GM12873 (cell line): Measurements from ENCODE around the gene DGKB.

Source experiments
- TF ChIP-seq, protein P1 (sequence below): IDR thresholded peaks from 2 replicates; pipeline ENCODE4 v1.5.1; 2012; ENCODE audit warnings: low read depth, mild to moderate bottlenecking, moderate library complexity, low read length, control low read depth; ENCODE audit not compliant: insufficient read depth; ENCODE audit errors: missing control alignments

Gene DGKB

DNA sequence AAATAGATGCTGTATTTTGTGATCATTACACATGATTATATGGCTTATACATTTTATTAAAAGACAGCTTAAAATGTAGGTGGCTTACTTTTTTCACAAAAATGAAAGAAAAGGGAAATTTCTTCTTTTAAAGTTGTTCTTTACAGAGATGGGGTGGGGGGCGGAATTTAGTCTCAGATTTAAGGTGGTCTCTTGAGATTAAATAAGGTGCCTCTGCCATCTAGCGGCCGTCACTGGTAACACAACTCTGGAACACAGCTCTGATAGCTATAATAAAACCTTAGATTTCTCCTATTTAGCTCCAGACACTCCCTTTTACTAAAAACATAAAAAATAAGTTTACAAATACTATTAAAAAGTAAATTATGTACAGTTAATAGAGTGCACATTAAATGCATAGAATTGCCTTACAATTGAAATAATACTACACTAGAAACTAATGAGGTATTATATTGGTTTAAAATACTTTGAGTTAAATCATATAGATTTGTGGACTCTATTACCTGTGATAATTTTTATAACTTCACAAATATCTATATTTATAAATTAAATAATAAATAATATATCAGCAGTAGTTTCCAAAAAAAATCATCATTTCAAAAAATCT is 210.9 kb downstream of the DGKB start:
- TF ChIP-seq, protein P1, sequence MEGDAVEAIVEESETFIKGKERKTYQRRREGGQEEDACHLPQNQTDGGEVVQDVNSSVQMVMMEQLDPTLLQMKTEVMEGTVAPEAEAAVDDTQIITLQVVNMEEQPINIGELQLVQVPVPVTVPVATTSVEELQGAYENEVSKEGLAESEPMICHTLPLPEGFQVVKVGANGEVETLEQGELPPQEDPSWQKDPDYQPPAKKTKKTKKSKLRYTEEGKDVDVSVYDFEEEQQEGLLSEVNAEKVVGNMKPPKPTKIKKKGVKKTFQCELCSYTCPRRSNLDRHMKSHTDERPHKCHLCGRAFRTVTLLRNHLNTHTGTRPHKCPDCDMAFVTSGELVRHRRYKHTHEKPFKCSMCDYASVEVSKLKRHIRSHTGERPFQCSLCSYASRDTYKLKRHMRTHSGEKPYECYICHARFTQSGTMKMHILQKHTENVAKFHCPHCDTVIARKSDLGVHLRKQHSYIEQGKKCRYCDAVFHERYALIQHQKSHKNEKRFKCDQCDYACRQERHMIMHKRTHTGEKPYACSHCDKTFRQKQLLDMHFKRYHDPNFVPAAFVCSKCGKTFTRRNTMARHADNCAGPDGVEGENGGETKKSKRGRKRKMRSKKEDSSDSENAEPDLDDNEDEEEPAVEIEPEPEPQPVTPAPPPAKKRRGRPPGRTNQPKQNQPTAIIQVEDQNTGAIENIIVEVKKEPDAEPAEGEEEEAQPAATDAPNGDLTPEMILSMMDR = peak; percentile 75

GRCh38 chr7:14691034-14691433 is 211.5 kb downstream of the DGKB start:
- TF ChIP-seq, protein P1 = no peak

DNA sequence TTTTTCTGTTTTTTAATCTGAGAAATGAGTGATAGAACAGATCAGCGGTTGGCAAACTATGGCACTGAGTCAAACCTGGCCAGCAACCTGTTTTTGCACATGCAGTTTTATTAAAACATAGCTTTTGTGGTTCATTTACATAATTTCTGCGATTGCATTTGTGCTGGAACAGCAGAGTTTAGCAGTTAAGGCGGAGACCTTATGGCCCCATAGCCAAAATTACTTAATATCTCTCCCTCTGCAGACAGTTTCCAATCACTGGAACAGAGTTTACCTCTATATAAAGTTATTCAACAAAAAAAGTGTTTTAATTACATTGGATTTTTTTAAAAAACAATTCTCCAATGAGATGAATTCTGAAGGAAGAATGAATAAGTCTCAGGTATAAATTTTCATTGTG is 212.1 kb downstream of the DGKB start:
- TF ChIP-seq, protein P1 = no peak

GRCh38 chr7:14690075-14690474 is 212.5 kb downstream of the DGKB start:
- TF ChIP-seq, protein P1 = no peak

DNA sequence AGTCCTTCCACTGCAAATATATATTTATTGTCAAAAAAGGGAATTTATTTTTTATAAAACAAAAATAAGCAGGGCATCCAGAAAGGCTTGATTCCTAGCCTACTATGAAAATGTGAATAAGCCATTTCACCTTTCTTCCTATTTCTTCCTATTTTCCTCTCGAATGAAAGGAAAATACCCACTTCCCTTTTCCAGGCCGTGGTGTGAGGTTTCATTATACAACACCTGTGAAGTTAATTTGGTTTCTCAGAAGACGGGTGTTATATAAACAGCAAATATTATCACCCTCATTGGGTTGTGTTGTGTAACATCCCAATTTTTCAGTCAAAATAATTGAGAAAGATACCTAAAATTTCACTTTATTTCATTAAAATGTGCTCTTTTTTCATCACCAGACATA is 214.3 kb downstream of the DGKB start:
- TF ChIP-seq, protein P1 = no peak

GRCh38 chr7:14687777-14688176 is 214.8 kb downstream of the DGKB start:
- TF ChIP-seq, protein P1 = no peak

GRCh38 chr7:14687241-14687640 is 215.3 kb downstream of the DGKB start:
- TF ChIP-seq, protein P1 = no peak
